Left ventricle myocardium inferior (tissue), 1 donor: ENCODE measurements around the gene CTSS. TPM values are rescaled to one million over a fixed set of nuclear protein-coding genes. Genes with fewer than 3 reads are reported as not detected.
"Not testable (repeated sequence)": the region's sequence is repeated elsewhere in the genome, so short reads cannot be mapped to it uniquely, and the experiment has no call there.

Experiments
- DNase-seq: peaks from one replicate; pipeline ENCODE4 v3.0.0-alpha.2; 2020
- H3K27ac ChIP-seq: fragments of 200-600 bp; replicated peaks from 2 replicates; pipeline ENCODE4 v1.8.0; 2021
- H3K27me3 ChIP-seq: fragments of 200-600 bp; 2 replicates; pipeline ENCODE4 v1.8.0; 2021; ENCODE audit warnings: low read depth
- H3K36me3 ChIP-seq: fragments of 200-600 bp; 2 replicates; pipeline ENCODE4 v1.8.0; 2021
- H3K4me1 ChIP-seq: fragments of 200-600 bp; 2 replicates; pipeline ENCODE4 v1.8.0; 2021
- H3K4me3 ChIP-seq: fragments of 200-600 bp; 2 replicates; pipeline ENCODE4 v1.8.0; 2021; ENCODE audit warnings: mild to moderate bottlenecking, moderate library complexity
- H3K9me3 ChIP-seq: fragments of 200-600 bp; replicated peaks from 2 replicates; pipeline ENCODE4 v1.8.0; 2021
- CTCF ChIP-seq: fragments of 200-600 bp; IDR thresholded peaks from 2 replicates; pipeline ENCODE4 v1.8.0; 2021; ENCODE audit warnings: antibody characterized with exemption, mild to moderate bottlenecking, borderline replicate concordance
- intact Hi-C: fragments of 100-400 bp; cut with micrococcal nuclease; formaldehyde crosslinking; loops from one replicate; pipeline ENCODE4 v1.11.0; 2022
- total RNA-seq: library from RNA; stranded (reverse); fragmentation: NEBNext Ultra II Directional; extraction: Animal tissue kit (Norgen Biotek cat#: 25700); gene quantifications from one replicate; pipeline ENCODE4 v1.2.1, GENCODE V29; 2021
- donor health status: DM: no; HTN: yes; CAD: no; lungs with severe emphysema.

CTSS gene
- total RNA-seq, 1 donor from 2014 or later, result 27.5 TPM

GRCh38 chr1:150788946-150789345 is 23.4 kb upstream of the CTSS start:
- H3K4me1 ChIP-seq, result no peaks in the 10 kb centered on the region
- TF ChIP-seq CTCF, result no peak
- intact Hi-C loops, result no loop called here

GRCh38 chr1:150787455-150787854 is 21.9 kb upstream of the CTSS start:
- Histone ChIP-seq H3K4me1 (no peaks in the 10 kb centered on the region), H3K36me3 (no peaks in the 10 kb centered on the region), H3K4me3 (no peak overlapping the region), H3K9me3 (no peaks in the 10 kb centered on the region), H3K27me3 (no peaks in the 10 kb centered on the region), H3K27ac (no peak overlapping the region)
- TF ChIP-seq CTCF, result no peak
- DNase-seq, result no peak
- intact Hi-C loops, result no loop called here

More at GRCh38 chr1:150788946-150789345, 23.4 kb upstream of the CTSS start:
- H3K4me3 ChIP-seq, result no peak overlapping the region
- H3K9me3 ChIP-seq, result no peaks in the 10 kb centered on the region
- no peaks in the 10 kb centered on the region for H3K36me3 ChIP-seq
- no peaks in the 10 kb centered on the region for H3K27me3 ChIP-seq
- no peak for DNase-seq
- no peak overlapping the region for H3K27ac ChIP-seq

GRCh38 chr1:150780510-150780909 is 14.9 kb upstream of the CTSS start:
- Histone ChIP-seq H3K36me3 (no peaks in the 10 kb centered on the region), H3K4me3 (no peak overlapping the region), H3K27ac (no peak overlapping the region), H3K4me1 (no peaks in the 10 kb centered on the region), H3K9me3 (no peaks in the 10 kb centered on the region), H3K27me3 (no peaks in the 10 kb centered on the region)
- TF ChIP-seq CTCF, result no peak
- DNase-seq, result no peak
- intact Hi-C loops, result no loop called here

- Histone ChIP-seq H3K4me1 (no peaks in the 10 kb centered on the region), H3K36me3 (no peaks in the 10 kb centered on the region), H3K27me3 (no peaks in the 10 kb centered on the region), H3K9me3 (no peaks in the 10 kb centered on the region), H3K27ac (no peak overlapping the region), H3K4me3 (no peak overlapping the region)
- no peak for TF ChIP-seq CTCF
- no peak for DNase-seq
- intact Hi-C loops, result no loop called here
Observed at GRCh38 chr1:150778409-150778808, 12.8 kb upstream of the CTSS start.

DNA sequence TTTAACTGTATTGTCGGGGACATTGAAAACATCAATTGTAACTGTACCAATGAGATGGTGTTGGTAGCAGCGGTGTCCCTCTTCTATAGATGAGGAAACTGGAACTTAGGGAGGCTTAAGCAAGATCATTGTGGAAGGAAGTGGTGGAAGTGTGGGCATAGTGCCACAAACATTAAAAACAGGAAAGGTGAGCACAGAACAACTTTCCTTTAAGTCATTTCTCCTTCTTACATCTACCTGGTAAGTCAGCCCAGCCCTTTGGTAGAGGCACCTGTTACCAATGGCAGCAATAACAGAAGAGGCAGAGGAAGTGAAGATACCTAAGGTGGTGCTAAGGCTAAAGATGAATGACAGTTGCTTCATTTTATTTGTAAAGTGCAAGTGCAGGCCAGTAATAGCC is 12.0 kb upstream of the CTSS start:
- intact Hi-C loops, result no loop called here
- Histone ChIP-seq H3K9me3 (no peaks in the 10 kb centered on the region), H3K27ac (no peak overlapping the region), H3K4me3 (no peak overlapping the region), H3K36me3 (no peaks in the 10 kb centered on the region), H3K27me3 (no peaks in the 10 kb centered on the region), H3K4me1 (no peaks in the 10 kb centered on the region)
- DNase-seq, result no peak
- no peak for TF ChIP-seq CTCF

GRCh38 chr1:150775931-150776505 is 10.4 kb upstream of the CTSS start:
- DNase-seq, H3K9me3 ChIP-seq, H3K27me3 ChIP-seq, H3K4me1 ChIP-seq, intact Hi-C loops, H3K27ac ChIP-seq, H3K36me3 ChIP-seq, H3K4me3 ChIP-seq: not testable (repeated sequence)
